Adipocyte (in vitro differentiated cells): ENCODE results near the gene AMY1B.
"Not testable (repeated sequence)": the region's sequence is repeated elsewhere in the genome, so short reads cannot be mapped to it uniquely, and the experiment has no call there.

Experiments used
- DNase-seq: peaks from one replicate; pipeline ENCODE4 v3.0.0-alpha.2; 2015; ENCODE audit warnings: low read depth
- H3K27me3 ChIP-seq: replicated peaks from 2 replicates; pipeline ENCODE4 v1.7.0; 2013; ENCODE audit warnings: mild to moderate bottlenecking, low read length, moderate library complexity; ENCODE audit not compliant: control insufficient read depth, insufficient read depth
- H3K36me3 ChIP-seq: 2 replicates; pipeline ENCODE4 v1.7.0; 2013; ENCODE audit warnings: low read length, mild to moderate bottlenecking, moderate library complexity; ENCODE audit not compliant: control insufficient read depth, insufficient read depth, severe bottlenecking
- H3K4me1 ChIP-seq: 2 replicates; pipeline ENCODE4 v1.7.0; 2013; ENCODE audit warnings: mild to moderate bottlenecking, low read length, moderate library complexity; ENCODE audit not compliant: control insufficient read depth, insufficient read depth
- H3K4me3 ChIP-seq: 2 replicates; pipeline ENCODE4 v1.7.0; 2013; ENCODE audit warnings: mild to moderate bottlenecking, low read length, moderate library complexity
- H3K9ac ChIP-seq: 2 replicates; pipeline ENCODE4 v1.7.0; 2013; ENCODE audit warnings: mild to moderate bottlenecking, low read length, moderate library complexity
- H3K9me3 ChIP-seq: 2 replicates; pipeline ENCODE4 v1.7.0; 2013; ENCODE audit warnings: mild to moderate bottlenecking, low read length, moderate library complexity; ENCODE audit not compliant: control insufficient read depth

Gene AMY1B

DNA sequence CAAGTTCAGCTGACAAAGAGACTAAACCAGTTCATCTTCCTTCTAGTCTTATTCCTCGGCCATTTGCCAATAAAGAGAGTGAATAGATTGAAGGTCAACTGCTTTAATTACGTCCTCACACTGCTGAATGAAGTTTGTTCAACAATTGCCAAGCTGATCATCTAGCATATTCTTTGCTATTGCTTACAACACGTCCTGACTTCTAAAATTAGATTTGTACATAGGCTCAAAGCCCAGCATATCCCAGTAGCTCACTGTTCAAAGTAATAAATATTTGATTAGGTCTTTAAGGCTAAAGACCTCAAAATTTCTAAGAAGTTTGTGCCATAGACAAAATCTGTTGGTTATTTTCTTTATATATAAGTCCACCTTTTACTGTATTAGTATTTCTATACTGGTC is 19.7 kb downstream of the AMY1B start:
- not testable (repeated sequence) for H3K4me3 ChIP-seq, H3K36me3 ChIP-seq, H3K27me3 ChIP-seq, H3K9ac ChIP-seq, H3K9me3 ChIP-seq, H3K4me1 ChIP-seq, DNase-seq

DNA sequence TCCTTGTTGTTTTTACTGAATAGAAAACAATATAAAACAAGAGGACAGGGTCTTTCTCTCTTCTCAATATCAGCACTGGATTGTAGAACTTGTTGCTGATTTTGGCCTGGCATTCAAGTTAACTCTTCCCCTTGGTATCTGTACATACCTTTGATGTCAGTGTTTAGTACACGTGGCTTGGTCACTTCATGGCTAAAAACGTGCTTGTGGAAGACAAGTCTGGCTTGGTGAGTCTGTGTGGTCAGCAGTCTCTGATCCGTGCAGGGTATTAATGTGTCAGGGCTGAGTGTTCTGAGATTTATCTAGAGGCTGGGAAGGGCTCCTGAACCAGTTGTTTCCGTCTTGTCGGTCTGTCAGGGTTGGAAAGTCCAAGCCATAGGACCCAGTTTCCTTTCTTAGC is 40.5 kb downstream of the AMY1B start, which contains the start of gene AMY1A:
Gene AMY1A (plus strand): TSS at position 301 of the 400 bp plus-strand sequence. CDS start 571 bp downstream, outside the sequence.
- DNase-seq, H3K4me1 ChIP-seq, H3K9ac ChIP-seq, H3K9me3 ChIP-seq, H3K36me3 ChIP-seq, H3K4me3 ChIP-seq, H3K27me3 ChIP-seq: not testable (repeated sequence)

DNA sequence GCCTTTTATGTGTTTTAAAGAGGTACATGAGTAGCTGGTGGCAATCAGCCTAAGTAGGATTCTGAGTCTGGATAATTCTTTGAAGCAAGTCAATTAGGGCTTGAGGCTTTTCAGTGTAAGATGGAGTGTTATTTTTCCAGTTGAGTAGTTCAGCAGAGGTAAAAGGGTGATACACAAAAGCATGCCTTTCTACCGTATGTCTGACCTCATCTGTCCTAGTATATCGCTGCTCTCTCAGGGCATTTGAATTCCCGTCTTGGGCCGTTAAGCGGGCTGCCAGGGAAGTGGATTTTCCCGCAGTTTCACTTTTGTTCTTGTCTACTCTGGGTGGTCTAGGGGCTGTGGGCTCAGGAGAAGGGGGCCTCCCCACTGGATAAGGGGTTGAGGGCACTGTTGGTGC is 41.9 kb downstream of the AMY1B start:
- H3K27me3 ChIP-seq, H3K36me3 ChIP-seq, H3K4me1 ChIP-seq, H3K9me3 ChIP-seq, H3K4me3 ChIP-seq, H3K9ac ChIP-seq, DNase-seq: not testable (repeated sequence)

DNA sequence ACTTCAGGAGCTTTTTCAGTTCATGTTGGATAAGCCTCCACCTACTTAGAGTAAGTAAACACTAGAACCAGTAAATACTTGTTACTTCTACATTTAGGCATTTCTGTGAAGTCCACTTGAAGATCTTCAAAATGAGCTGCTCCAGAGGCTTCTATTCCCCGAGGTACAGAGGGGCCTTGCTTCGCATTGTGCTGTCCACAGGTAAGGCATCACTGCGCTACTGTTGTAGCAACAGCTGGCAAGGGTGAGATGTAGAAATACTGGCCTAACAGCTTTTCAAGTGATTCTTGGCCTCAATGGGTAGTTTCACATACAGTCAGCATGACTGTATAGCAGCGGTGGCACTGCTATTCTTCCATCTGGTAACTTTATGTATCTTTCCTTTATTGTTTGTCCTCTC is 45.1 kb downstream of the AMY1B start:
- not testable (repeated sequence) for H3K4me1 ChIP-seq, H3K9me3 ChIP-seq, H3K27me3 ChIP-seq, DNase-seq, H3K9ac ChIP-seq, H3K4me3 ChIP-seq, H3K36me3 ChIP-seq

DNA sequence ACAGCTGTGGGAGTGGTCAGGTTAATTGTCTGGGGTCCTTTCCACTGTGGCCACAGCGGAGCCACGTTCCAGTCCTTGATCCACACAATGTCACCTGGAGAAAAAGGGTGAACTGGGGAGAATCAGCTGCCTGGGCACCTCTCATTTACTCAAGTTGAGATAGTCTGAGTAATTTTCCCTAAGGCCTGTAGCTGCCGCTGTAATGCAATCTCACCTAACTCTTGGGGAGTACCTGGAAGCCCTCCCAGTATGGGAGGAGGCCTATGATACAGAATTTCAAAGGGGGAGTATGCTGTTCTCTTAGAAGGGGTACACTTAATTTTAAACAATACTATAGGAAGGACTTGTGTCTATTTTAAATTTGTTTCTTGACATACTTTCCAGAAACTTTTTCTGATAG is 45.7 kb downstream of the AMY1B start:
- not testable (repeated sequence) for H3K9ac ChIP-seq, DNase-seq, H3K27me3 ChIP-seq, H3K9me3 ChIP-seq, H3K4me3 ChIP-seq, H3K36me3 ChIP-seq, H3K4me1 ChIP-seq

DNA sequence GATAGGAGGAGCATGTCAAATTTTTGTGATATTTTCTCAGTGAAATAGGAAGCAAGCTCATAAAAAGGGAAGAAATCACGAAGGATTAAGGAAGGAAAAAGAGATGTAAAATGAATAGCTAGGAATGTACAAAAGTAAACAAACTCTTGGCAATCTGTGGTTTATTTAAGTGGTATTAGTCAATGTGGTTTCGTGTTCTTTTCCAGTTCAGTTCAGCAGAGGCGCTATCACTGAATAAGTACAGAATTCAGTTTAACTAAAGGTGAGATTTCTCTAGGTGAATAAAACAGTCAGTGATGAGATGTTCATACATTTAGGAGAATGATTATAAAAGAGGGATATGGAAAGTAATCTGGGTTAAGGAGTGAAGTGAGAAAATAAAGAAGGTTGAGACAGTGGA is 52.1 kb downstream of the AMY1B start:
- H3K36me3 ChIP-seq, H3K9ac ChIP-seq, H3K4me3 ChIP-seq, DNase-seq, H3K27me3 ChIP-seq, H3K4me1 ChIP-seq, H3K9me3 ChIP-seq: not testable (repeated sequence)

DNA sequence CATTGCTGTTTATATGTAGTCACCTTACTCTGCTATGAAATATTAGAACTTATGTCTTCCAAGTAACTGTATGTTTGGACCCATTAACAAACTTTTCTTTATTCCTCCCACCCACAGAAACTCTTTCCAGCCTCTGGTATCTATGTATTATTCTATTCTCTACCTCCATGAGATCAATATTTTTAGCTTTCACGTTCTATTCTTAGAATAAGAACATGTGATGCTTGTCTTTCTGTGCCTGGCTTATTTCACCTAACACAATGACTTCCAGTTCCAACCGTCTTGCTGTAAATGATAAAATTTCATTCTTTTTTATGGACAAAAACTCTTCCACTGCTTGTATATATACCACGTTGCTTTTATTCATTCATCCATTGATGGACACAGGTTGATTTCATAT is 54.8 kb downstream of the AMY1B start:
- H3K9me3 ChIP-seq, DNase-seq, H3K4me1 ChIP-seq, H3K27me3 ChIP-seq, H3K4me3 ChIP-seq, H3K9ac ChIP-seq, H3K36me3 ChIP-seq: not testable (repeated sequence)
